NK-92 (cell line): Measurements from ENCODE around the gene ACAA1.

Experiments used
- DNase-seq: peaks from one replicate; lab custom pipeline; 2025; ENCODE audit not compliant: unreplicated experiment; lab: John Stamatoyannopoulos, UW

The ACAA1 gene

GRCh38 chr3:38119821-38120692 lies 16.9 kb downstream of the ACAA1 start:
- no peak for DNase-seq

- DNase-seq: no peak
These were observed 17.7 kb downstream of the ACAA1 start for GRCh38 chr3:38119248-38119544.

GRCh38 chr3:38118421-38119247 lies 18.3 kb downstream of the ACAA1 start:
- no peak for DNase-seq

- no peak for DNase-seq
These were observed 19.0 kb downstream of the ACAA1 start for GRCh38 chr3:38117748-38118420.

- no peak for DNase-seq
These were observed 19.7 kb downstream of the ACAA1 start for GRCh38 chr3:38117163-38117716.

GRCh38 chr3:38116471-38117162 lies 20.3 kb downstream of the ACAA1 start:
- DNase-seq: no peak

GRCh38 chr3:38115645-38116427 lies 21.1 kb downstream of the ACAA1 start:
- DNase-seq: no peak

GRCh38 chr3:38114875-38115644 lies 21.9 kb downstream of the ACAA1 start:
- no peak for DNase-seq

- DNase-seq: no peak
These were observed 22.7 kb downstream of the ACAA1 start for GRCh38 chr3:38114052-38114874.

- no peak for DNase-seq
These were observed 24.6 kb downstream of the ACAA1 start for GRCh38 chr3:38112378-38112761.

GRCh38 chr3:38111696-38112377 lies 25.1 kb downstream of the ACAA1 start:
- DNase-seq: no peak

- no peak for DNase-seq
These were observed 25.7 kb downstream of the ACAA1 start for GRCh38 chr3:38111201-38111600.

GRCh38 chr3:38110314-38111050 lies 26.4 kb downstream of the ACAA1 start:
- no peak for DNase-seq

- DNase-seq: no peak
These were observed 27.2 kb downstream of the ACAA1 start for GRCh38 chr3:38109580-38110313.

GRCh38 chr3:38108649-38109579 lies 28.0 kb downstream of the ACAA1 start:
- DNase-seq: no peak
